Prostate gland (tissue), 2 donors: ENCODE measurements around the gene RFT1.

ENCODE experiments used
- CTCF ChIP-seq, 4 experiments: fragments of 200-600 bp in 2 of 4; fragments of 450-650 bp in 2 of 4; sonication (generic) in 2 of 4; IDR thresholded peaks; 1 replicate in 3 of 4; 2 replicates in 1 of 4; pipeline ENCODE4 v1.5.1; 2016 to 2019; ENCODE audit warnings: antibody characterized with exemption in 4 of 4, mild to moderate bottlenecking in 2 of 4, moderate library complexity in 2 of 4
- POLR2AphosphoS5 ChIP-seq: sonication (generic); formaldehyde crosslinking; IDR thresholded peaks from one replicate; pipeline ENCODE4 v1.6.1; 2017; ENCODE audit warnings: antibody characterized with exemption

GRCh38 chr3:53102601-53103147 is 27.6 kb downstream of the RFT1 start:
- TF ChIP-seq CTCF (IDR thresholded peaks at IDR 0.05) (no peak), POLR2AphosphoS5 (no peak)
